Endothelial cell of umbilical vein (primary cell): ENCODE data around the gene CRACR2B.

Source experiments
- CTCF ChIP-seq, 2 donors: IDR thresholded peaks; 1 replicate in 1 of 2; 2 replicates in 1 of 2; pipeline ENCODE4 v1.5.1; 2011; ENCODE audit warnings: low read length in 2 of 2, mild to moderate bottlenecking in 2 of 2, moderate library complexity in 2 of 2, control low read depth in 1 of 2, inconsistent platforms in 1 of 2, low read depth in 1 of 2; ENCODE audit not compliant: insufficient read depth in 1 of 2; ENCODE audit errors: extremely low read depth in 1 of 2
- EZH2 ChIP-seq: IDR thresholded peaks from 2 replicates; pipeline ENCODE4 v1.6.1; 2012; ENCODE audit warnings: borderline replicate concordance, low read depth, mild to moderate bottlenecking, moderate library complexity, low read length, inconsistent platforms; ENCODE audit not compliant: severe bottlenecking
- MAX ChIP-seq: IDR thresholded peaks from 2 replicates; pipeline ENCODE4 v1.6.1; 2011; ENCODE audit not compliant: insufficient read depth, insufficient read length
- POLR2AphosphoS5 ChIP-seq: IDR thresholded peaks from 2 replicates; pipeline ENCODE4 v1.6.1; 2012; ENCODE audit warnings: low read depth, mild to moderate bottlenecking, control low read depth, low read length, moderate library complexity; ENCODE audit not compliant: insufficient read depth

- TF ChIP-seq CTCF (IDR thresholded peaks at IDR 0.05; ENCODE audit: extremely low read depth in 1 of 2, insufficient read depth in 1 of 2, low read depth in 1 of 2, low read length in 2 of 2) (peak in 1 of 2 donors; percentile 15), MAX (peak; percentile 91), POLR2AphosphoS5 (peak; percentile 98), EZH2 (no peak)
Measured at GRCh38 chr11:843818-844692, 16.3 kb downstream of the CRACR2B start.
